Keratinocyte (primary cell): ENCODE measurements around the gene QRICH2.

Source experiments
- EZH2 ChIP-seq: IDR thresholded peaks from one replicate; pipeline ENCODE4 v1.6.1; 2012; ENCODE audit warnings: inconsistent platforms, mild to moderate bottlenecking, low read length, moderate library complexity
- TF ChIP-seq, protein P1 (sequence below), 3 experiments: IDR thresholded peaks in 1 of 3; conservative IDR thresholded peaks in 1 of 3; optimal IDR thresholded peaks in 1 of 3; 2 replicates in 2 of 3; 3 replicates in 1 of 3; pipeline versions ENCODE3 to v1.5.1; 2011; ENCODE audit warnings: low read length in 3 of 3, mild to moderate bottlenecking in 3 of 3, moderate library complexity in 2 of 3, control low read depth in 1 of 3, inconsistent platforms in 1 of 3; ENCODE audit not compliant: insufficient read depth in 2 of 3; ENCODE audit errors: extremely low read depth in 1 of 3

DNA sequence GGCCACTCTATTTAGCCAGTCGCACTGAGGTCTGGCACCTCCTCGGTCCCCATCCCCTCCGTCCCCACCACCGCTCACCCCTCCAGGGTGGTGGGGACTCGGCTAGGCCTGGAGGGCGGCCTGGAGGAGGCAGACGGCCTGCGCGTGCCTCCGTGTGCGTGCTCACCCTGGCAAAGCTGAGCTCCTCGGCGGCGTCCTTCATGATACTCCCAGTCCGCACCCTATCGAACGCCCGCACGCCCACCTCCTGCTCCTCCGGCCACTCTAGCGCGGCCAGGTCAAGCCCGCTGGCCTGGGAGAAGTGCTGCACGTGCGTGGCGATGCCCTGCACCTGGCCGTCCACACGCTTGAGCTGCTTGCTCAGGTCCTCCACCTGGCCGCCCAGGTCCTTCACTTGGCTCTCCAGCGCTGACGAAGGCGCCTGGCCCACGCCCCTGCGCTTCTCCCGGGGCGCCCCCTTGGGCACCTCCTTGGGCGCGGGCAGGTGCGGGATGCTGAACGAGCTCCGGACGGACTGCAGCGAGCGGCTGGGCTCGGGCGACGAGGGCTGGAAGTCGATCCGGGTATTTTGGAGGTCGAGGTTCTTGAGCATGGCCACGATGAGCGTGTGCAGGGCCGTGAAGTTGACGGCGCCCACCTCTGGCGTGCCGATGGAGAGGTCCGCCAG, 644 bp downstream of the QRICH2 start:
- TF ChIP-seq, protein P1, sequence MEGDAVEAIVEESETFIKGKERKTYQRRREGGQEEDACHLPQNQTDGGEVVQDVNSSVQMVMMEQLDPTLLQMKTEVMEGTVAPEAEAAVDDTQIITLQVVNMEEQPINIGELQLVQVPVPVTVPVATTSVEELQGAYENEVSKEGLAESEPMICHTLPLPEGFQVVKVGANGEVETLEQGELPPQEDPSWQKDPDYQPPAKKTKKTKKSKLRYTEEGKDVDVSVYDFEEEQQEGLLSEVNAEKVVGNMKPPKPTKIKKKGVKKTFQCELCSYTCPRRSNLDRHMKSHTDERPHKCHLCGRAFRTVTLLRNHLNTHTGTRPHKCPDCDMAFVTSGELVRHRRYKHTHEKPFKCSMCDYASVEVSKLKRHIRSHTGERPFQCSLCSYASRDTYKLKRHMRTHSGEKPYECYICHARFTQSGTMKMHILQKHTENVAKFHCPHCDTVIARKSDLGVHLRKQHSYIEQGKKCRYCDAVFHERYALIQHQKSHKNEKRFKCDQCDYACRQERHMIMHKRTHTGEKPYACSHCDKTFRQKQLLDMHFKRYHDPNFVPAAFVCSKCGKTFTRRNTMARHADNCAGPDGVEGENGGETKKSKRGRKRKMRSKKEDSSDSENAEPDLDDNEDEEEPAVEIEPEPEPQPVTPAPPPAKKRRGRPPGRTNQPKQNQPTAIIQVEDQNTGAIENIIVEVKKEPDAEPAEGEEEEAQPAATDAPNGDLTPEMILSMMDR (optimal IDR thresholded peaks at IDR 0.05 in 1 of 3, IDR thresholded peaks at IDR 0.05 in 1 of 3, conservative IDR thresholded peaks at IDR 0.05 in 1 of 3; ENCODE audit: extremely low read depth in 1 of 3, insufficient read depth in 2 of 3, low read length in 3 of 3): no peak
- no peak for TF ChIP-seq EZH2
